Measurements from ENCODE around the gene TIMM17A.
A peak's percentile ranks its signal among the peaks of the same experiment; 100 is the strongest.

Gene TIMM17A

DNA sequence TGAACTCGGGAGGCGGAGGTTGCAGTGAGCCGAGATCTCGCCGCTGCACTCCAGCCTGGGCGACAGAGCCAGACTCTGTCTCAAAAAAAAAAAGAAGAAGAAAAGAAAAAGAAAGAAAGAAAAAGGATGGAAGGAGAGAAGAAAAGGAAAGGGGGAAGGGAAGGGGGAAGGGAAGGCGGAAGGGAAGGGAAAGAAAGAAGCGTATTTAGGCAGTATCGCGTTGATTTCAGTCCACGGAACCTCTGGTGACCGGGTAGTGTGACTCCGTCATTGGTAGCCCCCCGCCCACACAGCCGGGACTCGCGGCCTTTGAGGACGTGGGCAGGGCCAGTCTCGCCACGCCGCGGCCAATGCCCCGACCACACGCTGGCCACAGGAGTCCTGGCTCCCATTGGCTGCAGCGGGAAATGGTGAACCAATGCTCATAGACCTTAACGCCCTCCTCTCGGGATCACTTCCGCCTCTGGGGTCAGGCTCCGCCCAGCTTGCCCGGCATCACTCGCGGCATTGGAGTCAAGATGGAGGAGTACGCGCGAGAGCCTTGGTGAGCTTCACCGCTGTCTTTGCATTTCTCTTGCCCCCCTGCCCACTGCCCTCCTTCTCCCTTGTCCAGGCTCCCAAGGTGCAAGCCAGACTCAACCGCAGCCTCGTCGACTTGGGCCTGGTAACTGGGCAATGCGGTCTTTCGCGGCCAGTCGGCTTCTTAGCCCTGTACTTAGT lies at the start of gene TIMM17A:
Gene TIMM17A (plus strand): TSS at position 495 of the 720 bp plus-strand sequence. CDS start 24 bp downstream, at position 519.
- CTCF ChIA-PET: interaction anchor here (0.7 to 4.0 kb wide), 4 partner anchors 9 to 59 kb away, joined by 3 to 15 read pairs (median 4); partner anchors contain the start of gene LMOD1
- H3K36me3 Mint-ChIP-seq: peaks cover 9% of the 10 kb centered on the region
- H3K27ac Mint-ChIP-seq: peak within 1 kb of the TSS; percentile 91
- peaks cover 24% of the 10 kb centered on the region for H3K4me1 Mint-ChIP-seq
- DNase-seq: peak; percentile 97
- H3K9me3 Mint-ChIP-seq: no peaks in the 10 kb centered on the region
- peaks cover 11% of the 10 kb centered on the region for H3K27me3 Mint-ChIP-seq
- peak within 1 kb of the TSS; percentile 95 for H3K4me3 Mint-ChIP-seq

DNA sequence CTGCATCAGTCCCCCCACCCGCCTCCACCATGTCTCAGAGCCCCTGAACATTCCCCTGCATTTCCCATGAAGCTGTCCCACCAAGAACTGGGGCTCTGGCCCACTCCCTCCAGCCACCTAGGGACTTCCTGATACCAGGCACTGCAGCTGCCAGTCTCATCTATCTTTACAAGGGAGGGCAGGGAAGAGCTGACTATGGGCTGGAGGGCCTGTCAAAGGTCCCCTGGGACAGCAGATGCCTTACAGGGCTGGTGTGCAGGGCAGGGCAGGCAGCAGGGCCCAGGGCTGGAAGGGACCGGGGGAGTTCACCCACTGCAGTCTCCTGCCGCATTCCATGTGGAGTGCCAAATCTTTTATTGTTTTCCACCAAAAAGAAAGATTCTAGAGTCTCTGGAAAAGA lies 49.0 kb upstream of the TIMM17A start:
- CTCF ChIA-PET: interaction anchor here (2.9 kb wide), 1 partner anchor 11 kb away, joined by 13 read pairs; no protein-coding TSS in a partner anchor
- H3K27ac Mint-ChIP-seq: no peak overlapping the region

DNA sequence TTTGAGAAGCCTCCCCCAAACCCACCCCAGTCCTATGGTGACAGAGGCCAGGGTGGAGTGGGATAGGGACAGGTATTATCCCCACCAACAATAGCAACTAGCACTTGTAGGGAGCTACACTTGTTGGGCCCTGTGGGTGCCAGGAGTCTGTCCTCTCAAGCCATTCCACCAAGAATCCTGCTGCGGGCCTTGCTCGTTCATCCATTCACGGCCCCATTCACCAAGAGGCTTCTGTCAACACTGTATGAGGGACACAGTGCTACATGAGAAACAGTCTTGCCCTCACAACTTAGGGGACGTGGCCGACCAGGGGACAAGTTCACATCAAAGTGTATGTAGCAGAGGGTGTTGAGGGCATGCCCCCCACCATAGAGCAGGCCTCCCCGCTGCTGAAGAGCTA lies 47.7 kb upstream of the TIMM17A start:
- Mint-ChIP-seq H3K4me3 (no peak overlapping the region), H3K9me3 (no peaks in the 10 kb centered on the region)
- CTCF ChIA-PET: interaction anchor here (2.9 kb wide), 1 partner anchor 12 kb away, joined by 13 read pairs; no protein-coding TSS in a partner anchor

More for the DNA sequence above, 49.0 kb upstream of the TIMM17A start:
- no peaks in the 10 kb centered on the region for H3K36me3 Mint-ChIP-seq
- DNase-seq: no peak
- H3K4me3 Mint-ChIP-seq: no peak overlapping the region
- H3K27me3 Mint-ChIP-seq: peaks cover 51% of the 10 kb centered on the region
- peaks cover 4% of the 10 kb centered on the region for H3K4me1 Mint-ChIP-seq
- H3K9me3 Mint-ChIP-seq: no peaks in the 10 kb centered on the region

DNA sequence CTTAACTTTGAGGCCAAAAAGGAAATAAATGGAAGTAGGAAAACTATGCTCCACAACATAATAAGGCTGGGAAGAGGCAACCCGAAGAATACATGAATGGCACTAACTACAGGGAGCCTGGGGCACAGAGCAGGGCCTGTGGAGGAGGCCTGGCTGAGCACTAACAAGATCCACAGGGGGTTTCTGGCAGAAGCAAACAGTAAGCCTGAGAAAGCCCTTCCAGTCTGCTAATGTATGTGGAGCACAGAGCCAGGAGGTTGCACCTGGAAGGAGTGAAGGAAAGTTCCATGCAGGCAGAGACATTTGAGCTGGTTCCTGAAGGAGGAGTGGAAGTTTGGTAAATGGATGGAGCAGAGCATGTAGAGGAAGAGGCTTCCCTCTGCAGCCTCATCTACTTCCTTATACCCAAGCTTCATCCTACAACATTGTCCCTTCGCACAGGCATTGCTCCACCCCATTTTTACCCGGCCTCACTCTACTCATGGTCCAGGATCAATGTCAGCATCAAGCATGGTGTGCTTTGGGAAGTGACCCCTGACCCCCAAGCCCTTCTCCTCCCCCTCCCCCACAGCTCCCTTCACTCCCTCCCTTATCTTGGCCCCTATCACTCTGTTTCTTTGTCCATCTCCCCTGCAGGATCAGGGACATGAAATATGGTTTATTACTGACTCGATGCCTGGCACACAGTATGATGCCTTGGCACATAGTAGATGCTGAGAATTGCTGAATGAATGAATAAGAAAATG lies 43.3 kb upstream of the TIMM17A start:
- CTCF ChIA-PET: interaction anchor here (0.8 to 1.8 kb wide), 2 partner anchors 16 to 17 kb away, joined by 3 to 5 read pairs; no protein-coding TSS in a partner anchor

More for the DNA sequence above, 47.7 kb upstream of the TIMM17A start:
- H3K36me3 Mint-ChIP-seq: no peaks in the 10 kb centered on the region
- H3K27ac Mint-ChIP-seq: no peak overlapping the region
- peaks cover 4% of the 10 kb centered on the region for H3K4me1 Mint-ChIP-seq
- DNase-seq: no peak
- H3K27me3 Mint-ChIP-seq: peaks cover 45% of the 10 kb centered on the region

DNA sequence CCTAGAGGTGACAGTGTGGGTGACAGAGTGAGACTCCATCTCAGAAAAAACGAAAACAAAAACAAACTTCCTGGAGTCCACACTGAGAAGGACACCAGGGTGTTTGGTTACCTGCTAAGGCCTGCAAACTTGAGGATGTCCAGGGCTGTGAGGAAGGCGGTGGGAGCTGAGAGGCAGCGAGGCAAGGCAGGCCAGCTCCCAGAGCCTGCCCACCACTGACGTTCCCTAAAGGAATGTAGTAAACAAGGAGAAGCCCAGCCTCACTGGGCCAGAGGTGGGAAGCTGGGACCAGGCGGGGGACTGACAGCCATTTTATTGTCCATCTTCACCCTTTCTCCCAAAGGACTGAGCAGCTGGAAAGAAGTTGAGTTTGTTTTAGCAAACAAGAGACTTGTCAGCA lies 42.5 kb upstream of the TIMM17A start:
- Mint-ChIP-seq H3K27me3 (peaks cover 42% of the 10 kb centered on the region), H3K27ac (no peak overlapping the region), H3K4me1 (no peaks in the 10 kb centered on the region), H3K9me3 (no peaks in the 10 kb centered on the region), H3K36me3 (no peaks in the 10 kb centered on the region), H3K4me3 (no peak overlapping the region)
- no peak for DNase-seq
- CTCF ChIA-PET: interaction anchor here (1.8 kb wide), 1 partner anchor 17 kb away, joined by 5 read pairs; no protein-coding TSS in a partner anchor

More for the DNA sequence above, 43.3 kb upstream of the TIMM17A start:
- no peak overlapping the region for H3K27ac Mint-ChIP-seq
- H3K27me3 Mint-ChIP-seq: peaks cover 40% of the 10 kb centered on the region
- H3K4me3 Mint-ChIP-seq: no peak overlapping the region
- no peaks in the 10 kb centered on the region for H3K4me1 Mint-ChIP-seq
- no peaks in the 10 kb centered on the region for H3K36me3 Mint-ChIP-seq
- DNase-seq: no peak
- no peaks in the 10 kb centered on the region for H3K9me3 Mint-ChIP-seq

DNA sequence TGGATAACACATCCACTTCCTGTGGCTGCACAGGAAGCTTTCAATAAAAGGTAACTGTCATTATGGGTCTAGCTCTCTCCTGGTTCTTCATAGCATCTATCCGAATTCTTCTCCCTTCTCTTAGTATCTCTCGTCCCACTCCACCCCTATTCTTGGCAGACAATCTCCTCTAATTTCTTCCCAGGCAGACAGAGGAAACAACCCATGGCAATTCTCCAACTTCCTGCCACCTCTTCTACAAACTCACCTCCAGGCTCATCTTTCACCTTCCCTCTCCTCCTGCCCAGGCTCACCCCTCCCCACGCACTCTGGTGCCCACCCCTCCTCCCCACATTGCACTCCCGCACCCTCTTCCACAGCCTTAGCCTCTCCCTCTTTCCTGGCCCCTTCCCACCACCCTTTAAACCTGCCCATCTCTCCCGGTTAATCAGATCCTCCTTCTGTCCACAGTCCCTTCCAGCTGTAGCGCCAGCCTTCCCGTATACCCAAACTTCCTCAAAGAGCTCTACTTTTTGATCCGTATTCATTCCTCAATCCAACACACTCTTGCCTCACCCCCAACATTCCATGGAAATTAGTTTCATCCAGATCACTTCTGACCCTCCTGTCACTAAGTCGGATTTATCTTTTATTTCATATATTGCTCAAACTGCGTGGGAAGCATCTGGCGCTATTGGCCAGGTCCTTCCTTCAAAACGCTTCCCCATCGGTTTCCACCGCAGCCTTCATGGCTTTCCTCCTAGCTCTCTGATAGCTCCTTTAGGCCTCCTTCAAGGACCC lies 40.7 kb upstream of the TIMM17A start:
- CTCF ChIA-PET: no interaction called here
- Mint-ChIP-seq H3K27ac (no peak overlapping the region), H3K9me3 (no peaks in the 10 kb centered on the region), H3K36me3 (no peaks in the 10 kb centered on the region), H3K4me1 (no peaks in the 10 kb centered on the region), H3K27me3 (peaks cover 40% of the 10 kb centered on the region), H3K4me3 (no peak overlapping the region)
- no peak for DNase-seq

DNA sequence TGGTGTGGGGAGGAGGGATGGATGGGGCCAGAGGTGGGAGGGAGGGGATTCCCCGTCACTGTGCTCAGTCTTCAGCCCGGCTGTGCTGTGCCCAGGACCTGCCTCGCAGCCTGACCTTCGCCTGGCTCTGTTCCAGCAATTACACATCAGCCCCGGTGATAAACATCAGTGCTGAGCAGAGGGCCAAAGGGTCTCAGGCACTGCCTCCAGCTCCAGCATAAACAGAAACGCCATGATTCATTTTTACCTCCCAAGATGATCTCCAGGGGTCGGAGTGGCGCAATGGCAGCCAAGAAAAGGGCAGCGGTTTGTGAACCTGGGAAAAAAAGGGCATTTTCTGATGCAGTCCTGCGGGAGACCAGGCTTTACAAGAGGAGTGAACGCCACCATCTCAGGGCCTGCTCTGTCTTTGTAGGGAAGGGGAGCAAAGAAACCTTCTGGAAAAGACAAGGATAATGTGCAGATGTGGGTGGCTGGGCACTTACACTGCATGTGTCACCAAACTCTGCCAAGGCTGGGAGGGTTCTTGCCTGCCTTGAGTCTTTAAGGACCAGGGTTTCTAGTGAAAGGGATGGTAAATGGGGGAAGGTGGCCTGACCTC lies 38.6 kb upstream of the TIMM17A start:
- Mint-ChIP-seq H3K27ac (no peak overlapping the region), H3K4me1 (no peaks in the 10 kb centered on the region), H3K9me3 (no peaks in the 10 kb centered on the region), H3K4me3 (no peak overlapping the region), H3K36me3 (no peaks in the 10 kb centered on the region), H3K27me3 (peaks cover 34% of the 10 kb centered on the region)
- DNase-seq: no peak
- CTCF ChIA-PET: no interaction called here

DNA sequence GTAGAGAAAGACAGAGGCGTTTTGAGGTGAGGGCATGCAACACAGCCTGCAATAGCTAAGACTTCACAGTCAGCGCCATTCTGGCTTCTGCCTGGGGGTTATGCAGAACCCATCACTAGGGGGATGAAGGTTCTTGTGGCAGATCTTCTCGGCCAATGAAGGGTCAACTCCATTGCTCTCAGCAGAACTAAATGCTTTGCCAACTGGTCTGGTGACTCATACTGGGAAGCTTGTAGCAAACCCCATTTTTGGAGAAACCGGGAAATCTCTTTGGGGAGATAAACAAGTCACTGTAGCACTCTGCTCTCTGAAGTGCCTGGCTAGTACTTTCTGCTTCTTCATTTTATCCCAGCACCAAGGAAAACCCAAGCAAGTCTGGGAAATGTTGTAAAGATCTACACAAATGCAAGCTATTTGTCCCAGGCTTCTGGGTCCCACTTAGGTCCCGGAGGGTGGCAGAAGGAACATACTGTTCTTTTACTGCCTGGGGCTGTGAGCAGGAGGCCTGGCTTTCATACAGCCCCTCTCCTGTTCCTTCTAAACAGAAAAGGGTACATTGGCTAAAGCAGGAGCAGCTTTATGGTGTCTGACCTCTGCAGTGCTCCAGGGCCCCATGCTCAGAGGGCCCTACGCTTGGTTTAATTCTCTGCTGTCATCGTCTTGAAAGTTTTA lies 37.8 kb upstream of the TIMM17A start:
- peaks cover 34% of the 10 kb centered on the region for H3K27me3 Mint-ChIP-seq
- H3K36me3 Mint-ChIP-seq: no peaks in the 10 kb centered on the region
- no peaks in the 10 kb centered on the region for H3K4me1 Mint-ChIP-seq
- no peak overlapping the region for H3K27ac Mint-ChIP-seq
- H3K9me3 Mint-ChIP-seq: no peaks in the 10 kb centered on the region
- CTCF ChIA-PET: interaction anchor here (0.7 kb wide), 1 partner anchor 21 kb away, joined by 3 read pairs; no protein-coding TSS in a partner anchor
- no peak for DNase-seq
- no peak overlapping the region for H3K4me3 Mint-ChIP-seq

DNA sequence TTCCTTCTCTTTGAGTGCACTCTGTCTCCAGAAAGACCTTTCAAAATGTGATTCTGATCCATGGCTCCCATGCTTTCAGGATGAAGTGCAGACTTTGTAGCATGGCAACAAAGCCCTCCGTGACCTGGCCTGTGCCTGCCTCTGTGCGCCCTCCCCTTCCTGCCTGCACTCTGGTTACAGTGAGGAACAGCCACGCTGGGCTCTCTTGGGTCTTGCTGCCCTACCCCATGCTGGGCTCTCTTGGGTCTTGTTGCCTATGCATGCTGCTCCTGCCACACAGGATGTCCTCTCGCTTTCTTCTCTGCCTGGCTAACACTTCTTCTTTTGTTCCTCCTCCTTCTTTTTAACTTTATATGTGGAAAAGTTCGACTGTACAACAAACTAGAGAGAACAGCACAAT lies 37.0 kb upstream of the TIMM17A start:
- Mint-ChIP-seq H3K36me3 (no peaks in the 10 kb centered on the region), H3K4me3 (no peak overlapping the region), H3K27ac (no peak overlapping the region), H3K4me1 (no peaks in the 10 kb centered on the region), H3K27me3 (peaks cover 34% of the 10 kb centered on the region), H3K9me3 (no peaks in the 10 kb centered on the region)
- no peak for DNase-seq
- CTCF ChIA-PET: no interaction called here

DNA sequence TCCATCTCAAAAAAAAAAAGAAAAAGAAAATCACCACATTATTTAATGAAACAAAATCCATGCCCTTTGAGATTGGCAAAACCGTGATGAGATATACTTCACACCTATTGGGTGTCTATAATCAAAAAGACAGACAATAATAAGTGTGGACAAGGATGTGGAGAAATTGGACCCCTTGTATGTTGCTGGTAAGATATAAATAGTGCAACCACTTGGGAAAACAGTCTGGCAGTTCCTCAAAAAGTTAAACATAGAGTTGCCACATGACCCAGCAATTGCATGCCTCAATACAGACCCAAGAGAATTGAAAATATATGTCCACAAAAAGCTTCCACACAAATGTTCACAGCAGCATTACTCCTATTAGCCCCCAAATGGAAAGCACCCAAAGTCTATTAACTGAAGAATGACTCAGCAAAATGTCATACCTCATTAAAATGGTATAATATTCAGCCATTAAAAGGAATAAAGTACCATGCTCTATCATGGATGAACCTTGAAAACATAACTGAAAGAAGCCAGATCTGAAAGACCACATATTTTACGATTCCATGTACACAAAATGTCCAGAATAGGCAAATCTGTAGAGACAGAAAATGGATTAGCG lies 33.2 kb upstream of the TIMM17A start:
- peaks cover 42% of the 10 kb centered on the region for H3K27me3 Mint-ChIP-seq
- H3K27ac Mint-ChIP-seq: no peak overlapping the region
- H3K4me3 Mint-ChIP-seq: no peak overlapping the region
- H3K4me1 Mint-ChIP-seq: no peaks in the 10 kb centered on the region
- CTCF ChIA-PET: no interaction called here
- no peaks in the 10 kb centered on the region for H3K36me3 Mint-ChIP-seq
- no peaks in the 10 kb centered on the region for H3K9me3 Mint-ChIP-seq
- no peak for DNase-seq

DNA sequence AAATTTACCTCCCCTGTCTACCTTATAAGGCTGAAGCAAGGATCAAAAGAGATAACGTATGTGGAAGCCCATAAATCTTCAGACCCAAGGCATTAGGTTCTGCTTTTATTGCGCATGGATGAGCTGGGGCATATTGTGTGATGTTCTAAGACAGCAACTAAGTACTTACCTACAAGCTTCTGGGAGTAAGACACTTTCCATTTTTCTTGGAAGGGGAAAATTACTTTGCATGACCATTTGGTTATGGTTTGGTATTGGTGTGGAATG lies 30.1 kb upstream of the TIMM17A start:
- Mint-ChIP-seq H3K27me3 (peaks cover 27% of the 10 kb centered on the region), H3K4me3 (no peak overlapping the region), H3K9me3 (no peaks in the 10 kb centered on the region), H3K36me3 (no peaks in the 10 kb centered on the region), H3K27ac (no peak overlapping the region), H3K4me1 (no peaks in the 10 kb centered on the region)
- no peak for DNase-seq
- CTCF ChIA-PET: no interaction called here

DNA sequence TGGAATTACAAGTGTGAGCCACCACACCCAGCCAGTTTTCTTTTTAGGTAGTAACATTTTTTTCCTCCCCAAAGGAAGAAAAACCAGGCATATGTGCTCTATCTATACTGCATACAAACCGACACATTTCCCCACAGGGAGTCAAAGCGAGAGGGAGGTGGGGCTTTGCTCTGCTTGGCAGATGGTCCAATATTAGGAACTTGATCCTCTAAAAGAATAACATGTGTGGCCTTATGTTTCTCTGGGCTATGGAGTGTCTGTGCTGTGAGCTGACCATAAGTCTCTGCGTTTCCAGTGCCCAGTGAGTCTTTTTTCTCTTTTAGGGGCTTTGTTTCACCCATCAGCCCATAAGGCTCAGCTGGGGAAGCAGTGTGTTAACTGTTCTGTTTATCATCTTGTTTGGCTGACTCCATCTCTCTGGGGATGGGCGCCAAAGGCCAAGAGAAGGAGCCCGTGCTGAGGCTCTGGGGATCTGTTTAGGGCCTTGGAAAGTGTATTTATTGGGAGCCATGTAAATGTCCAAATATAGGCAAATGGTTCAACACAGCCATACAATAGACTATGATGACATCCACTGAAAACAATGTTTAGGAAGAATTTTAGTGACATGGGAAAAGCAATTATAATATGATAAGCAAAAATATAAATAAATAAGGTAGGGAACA lies 29.2 kb upstream of the TIMM17A start:
- no peak for DNase-seq
- peaks cover 27% of the 10 kb centered on the region for H3K27me3 Mint-ChIP-seq
- no peak overlapping the region for H3K27ac Mint-ChIP-seq
- H3K4me3 Mint-ChIP-seq: no peak overlapping the region
- CTCF ChIA-PET: no interaction called here
- no peaks in the 10 kb centered on the region for H3K9me3 Mint-ChIP-seq
- H3K36me3 Mint-ChIP-seq: no peaks in the 10 kb centered on the region
- no peaks in the 10 kb centered on the region for H3K4me1 Mint-ChIP-seq

DNA sequence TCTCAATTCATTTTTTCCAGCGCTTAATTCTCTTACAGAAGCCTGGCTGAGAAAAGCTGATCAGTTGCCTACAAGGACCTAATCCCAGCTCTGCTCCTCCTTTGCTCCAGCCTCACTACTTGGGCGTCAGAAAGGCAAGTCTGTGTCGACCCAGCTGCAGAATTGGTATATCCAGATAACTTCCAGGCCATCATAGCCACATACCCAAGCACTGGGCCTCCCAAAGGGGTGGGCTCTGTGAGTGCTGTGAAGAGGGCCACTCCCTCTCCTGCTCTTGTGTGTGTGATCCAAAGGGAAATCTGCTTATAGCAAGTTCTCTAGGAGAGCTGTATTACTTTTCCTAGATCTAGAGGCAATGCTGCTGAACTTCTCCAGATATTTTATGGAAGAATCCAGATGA lies 27.0 kb upstream of the TIMM17A start:
- CTCF ChIA-PET: interaction anchor here (0.9 to 1.1 kb wide), 2 partner anchors 32 to 46 kb away, joined by 3 to 5 read pairs; no protein-coding TSS in a partner anchor
- H3K4me3 Mint-ChIP-seq: no peak overlapping the region
- no peaks in the 10 kb centered on the region for H3K36me3 Mint-ChIP-seq
- H3K4me1 Mint-ChIP-seq: no peaks in the 10 kb centered on the region
- no peak overlapping the region for H3K27ac Mint-ChIP-seq
- no peak for DNase-seq
- H3K9me3 Mint-ChIP-seq: no peaks in the 10 kb centered on the region
- H3K27me3 Mint-ChIP-seq: peaks cover 27% of the 10 kb centered on the region
